Activated CD4-positive, CD25-positive, alpha-beta regulatory T cell (primary cell): ENCODE data around the gene LDLRAD4.

Source experiments
- DNase-seq, 4 experiments: peaks; one replicate each; lab custom pipeline; 2025; lab: John Stamatoyannopoulos, UW

Gene LDLRAD4

DNA sequence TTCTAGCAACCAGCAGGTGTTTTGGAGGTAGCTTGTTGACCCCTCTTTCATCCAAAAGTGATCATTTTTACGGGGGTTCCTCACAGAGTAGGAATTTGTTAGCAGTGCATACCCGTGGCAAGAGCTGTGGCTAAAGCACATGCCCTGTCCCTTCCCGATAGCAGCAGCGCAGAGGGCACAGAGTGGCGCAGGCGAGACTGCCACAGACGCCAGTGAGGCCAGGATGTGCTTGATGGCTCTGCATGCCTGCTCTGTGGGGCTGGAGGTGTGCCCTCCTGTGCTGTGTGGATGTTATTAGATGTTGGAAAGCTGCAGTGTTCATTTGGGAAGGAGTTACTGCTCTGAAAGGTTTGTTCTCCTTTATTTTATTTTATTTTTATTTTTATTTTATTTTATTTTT lies 354.2 kb downstream of the LDLRAD4 start:
- DNase-seq = no peak

DNA sequence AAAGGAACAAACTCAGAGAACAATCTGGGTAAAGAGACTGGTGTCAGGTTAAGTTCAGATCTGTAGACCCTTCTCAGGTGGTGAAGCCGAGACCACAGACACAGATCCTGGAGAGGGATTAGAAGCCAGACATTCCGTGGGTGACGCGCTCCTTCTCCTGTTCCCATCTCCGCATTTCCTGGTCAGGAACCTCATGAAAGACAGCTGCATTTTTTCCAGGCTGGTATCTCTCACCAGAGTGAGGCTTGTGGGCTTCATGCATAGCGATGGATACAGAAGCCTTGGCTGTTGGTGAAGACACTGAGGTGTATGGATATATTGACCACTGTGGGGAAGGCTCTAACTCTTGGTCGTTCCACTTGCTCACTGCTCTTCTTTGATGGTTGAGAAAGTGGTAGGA lies 355.2 kb downstream of the LDLRAD4 start:
- DNase-seq = no peak

DNA sequence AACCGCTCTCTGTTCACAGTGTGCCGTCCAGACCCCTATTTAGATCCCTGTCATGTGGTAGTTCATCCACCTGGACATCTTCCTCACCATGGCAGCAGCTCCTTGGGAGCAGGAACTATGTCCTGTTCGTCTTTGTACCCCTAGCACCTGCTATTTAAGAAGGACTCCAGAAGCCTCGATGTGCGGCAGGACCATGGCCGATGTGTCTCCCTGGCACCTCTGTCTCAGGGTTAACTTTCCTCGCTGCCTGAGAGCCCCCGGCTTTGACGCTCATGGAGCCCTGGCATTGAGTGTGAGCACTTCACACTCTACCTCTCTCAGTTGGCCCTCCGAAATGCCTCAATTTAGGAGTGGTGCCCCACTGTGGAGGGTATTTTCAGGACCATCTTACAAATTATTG lies 355.8 kb downstream of the LDLRAD4 start:
- no peak for DNase-seq

DNA sequence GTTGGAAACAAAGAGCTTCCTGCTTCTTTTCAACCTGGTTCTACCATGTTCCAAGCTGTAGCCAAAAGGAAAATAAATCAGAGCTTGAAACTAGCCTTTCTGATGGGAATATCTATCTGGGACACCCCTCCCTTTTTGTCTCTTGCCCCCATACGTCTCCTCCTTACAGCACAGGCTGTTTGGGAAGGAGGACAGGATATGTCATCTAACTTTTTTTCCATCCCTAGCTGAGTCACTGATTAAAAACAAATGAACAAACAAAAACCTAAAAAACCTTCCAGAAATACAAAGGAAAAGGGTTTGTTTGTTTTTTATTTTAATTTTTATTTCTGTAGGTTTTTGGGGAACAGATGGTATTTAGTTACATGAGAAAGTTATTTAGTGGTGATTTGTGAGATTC lies 356.2 kb downstream of the LDLRAD4 start:
- DNase-seq = no peak

DNA sequence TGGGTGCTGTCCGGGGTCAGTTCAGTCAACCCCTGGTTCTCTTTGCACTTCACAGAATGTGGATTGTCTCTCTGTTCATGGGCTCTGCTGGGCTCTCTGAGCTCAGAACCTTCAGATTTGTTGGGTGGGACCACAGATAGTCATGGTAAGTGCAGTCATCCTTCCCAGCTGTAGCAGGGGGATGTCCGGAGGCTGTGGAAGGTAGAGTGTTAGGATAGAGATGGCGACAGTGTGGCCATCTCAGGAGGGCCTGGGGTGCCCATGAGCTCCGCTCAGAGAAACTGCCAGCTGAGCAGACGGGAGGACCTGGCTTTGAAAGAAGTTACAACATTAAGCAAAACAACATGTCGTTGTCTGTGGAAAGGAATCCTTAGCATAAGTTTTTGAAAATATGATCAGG lies 358.0 kb downstream of the LDLRAD4 start:
- DNase-seq = no peak

DNA sequence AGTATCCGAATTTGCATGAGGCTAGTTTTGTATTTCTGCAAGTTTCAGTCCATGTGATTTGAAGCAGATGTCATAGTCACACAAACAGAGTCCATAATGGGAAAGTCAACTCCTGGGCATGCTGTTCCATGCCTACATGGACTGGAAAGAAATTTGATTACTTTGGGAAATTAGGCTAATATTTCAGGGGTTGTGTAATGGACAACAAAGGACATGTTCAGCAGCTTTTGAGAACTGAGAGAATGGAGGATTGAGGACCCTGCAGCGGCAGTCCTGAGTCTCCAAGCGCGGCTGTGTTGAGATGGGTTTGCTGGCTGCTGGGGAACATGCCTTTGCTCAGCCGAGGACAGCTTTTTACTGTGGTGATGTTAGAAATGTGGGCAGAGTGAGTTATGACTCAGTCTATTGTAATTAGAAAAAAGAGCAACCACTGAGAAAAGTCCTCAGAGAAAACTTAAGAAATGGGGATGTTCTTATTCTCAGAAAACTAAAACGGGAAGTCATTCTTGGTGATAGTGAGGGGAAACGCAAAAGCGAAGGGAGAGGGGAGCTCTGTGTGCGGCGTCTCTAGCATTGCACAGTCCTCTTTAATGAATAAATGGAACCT lies 358.6 kb downstream of the LDLRAD4 start:
- no peak for DNase-seq

DNA sequence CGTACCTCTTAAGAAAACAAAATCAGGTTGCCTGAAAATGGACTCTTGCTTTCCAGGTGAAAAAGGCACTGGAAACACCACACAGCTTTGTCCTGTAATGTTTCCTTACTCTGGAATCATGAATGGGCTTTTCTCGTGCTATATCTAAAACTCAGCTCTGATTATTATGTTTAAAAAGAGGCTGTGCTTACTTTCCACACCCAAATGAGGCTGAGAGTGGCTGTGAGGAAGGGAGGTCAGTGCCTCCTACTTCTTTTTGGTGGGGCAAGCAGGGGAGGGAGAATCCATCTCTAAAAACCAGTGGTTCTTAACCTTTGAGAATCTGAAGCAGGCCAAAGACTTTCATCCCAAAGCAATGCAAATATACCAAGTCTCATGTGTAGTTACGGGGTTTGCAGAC lies 359.2 kb downstream of the LDLRAD4 start:
- no peak for DNase-seq

DNA sequence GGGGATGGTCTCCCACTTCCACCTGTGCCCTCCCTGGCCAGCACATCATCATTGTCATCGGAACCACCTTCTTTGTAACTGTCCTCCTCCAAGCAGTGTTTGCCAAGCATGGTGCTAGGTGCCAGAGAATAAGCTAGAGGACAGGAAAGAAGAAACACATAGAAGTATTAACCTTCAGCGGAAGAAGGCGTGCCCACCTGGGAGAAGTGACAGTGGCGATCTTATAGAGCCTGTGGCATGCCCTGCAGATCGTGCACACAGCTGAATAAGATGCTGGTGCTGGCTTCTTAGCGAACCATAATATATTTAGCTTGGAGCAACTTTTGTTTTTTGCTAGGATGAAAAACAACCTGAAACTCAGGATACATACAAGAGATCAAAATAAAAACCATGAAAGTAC lies 359.8 kb downstream of the LDLRAD4 start:
- DNase-seq = no peak

DNA sequence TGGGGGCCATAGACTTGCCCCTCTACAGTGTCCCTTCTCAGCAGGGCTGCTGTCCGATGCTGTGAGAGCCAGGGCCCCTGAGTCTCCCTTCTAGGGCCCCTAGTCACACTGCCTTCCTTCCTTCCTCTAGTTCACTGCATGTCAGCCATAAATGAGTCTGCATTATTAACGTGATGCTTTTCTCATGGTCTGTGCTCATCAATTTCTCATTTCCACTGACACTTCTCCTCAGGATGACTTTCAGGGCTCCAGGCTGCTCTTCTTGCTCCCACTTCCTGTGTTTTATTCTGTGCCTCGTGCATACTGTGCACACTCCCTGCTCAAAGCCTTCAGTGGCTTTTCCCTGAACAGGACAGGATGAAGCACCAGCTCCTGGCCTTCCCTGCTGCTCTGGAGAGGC lies 361.3 kb downstream of the LDLRAD4 start:
- DNase-seq = no peak

DNA sequence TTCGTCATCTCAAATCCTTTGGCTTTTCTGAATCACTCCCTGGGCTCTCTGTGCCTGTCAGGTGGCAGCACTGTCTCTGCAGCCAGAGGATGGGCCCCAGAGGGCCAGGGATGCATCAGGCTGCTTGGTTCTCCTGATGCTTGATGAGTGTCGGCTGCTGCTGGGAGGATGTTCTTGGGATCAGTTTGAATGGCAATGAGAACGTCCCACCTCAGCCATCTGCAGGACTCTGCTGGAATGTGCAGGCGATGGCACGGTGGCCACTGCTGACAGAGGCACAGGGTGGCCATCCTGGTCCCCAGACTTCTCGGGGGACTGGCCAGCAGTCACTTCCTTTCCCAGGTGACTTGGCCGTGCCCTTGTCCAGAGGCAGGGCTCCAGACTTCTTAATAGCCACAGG lies 361.8 kb downstream of the LDLRAD4 start:
- DNase-seq = no peak

DNA sequence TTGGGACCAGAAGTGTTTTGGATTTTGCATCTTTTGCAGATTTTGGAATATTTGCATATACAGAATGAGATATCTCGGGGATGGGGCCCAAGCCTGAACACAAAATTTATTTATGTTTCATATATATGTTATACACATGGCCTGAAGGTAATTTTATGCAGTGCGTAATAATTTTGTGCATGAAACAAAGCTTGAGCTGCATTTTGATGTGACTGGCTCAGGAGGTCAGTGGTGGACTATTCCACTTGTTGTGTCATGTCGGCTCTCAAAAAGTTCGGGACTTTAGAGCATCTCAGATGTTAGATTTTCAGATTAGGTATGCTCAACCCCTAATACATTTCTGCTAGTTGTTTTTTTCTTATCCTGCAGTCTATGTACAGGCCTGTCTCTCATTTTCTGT lies 362.4 kb downstream of the LDLRAD4 start:
- DNase-seq = no peak

DNA sequence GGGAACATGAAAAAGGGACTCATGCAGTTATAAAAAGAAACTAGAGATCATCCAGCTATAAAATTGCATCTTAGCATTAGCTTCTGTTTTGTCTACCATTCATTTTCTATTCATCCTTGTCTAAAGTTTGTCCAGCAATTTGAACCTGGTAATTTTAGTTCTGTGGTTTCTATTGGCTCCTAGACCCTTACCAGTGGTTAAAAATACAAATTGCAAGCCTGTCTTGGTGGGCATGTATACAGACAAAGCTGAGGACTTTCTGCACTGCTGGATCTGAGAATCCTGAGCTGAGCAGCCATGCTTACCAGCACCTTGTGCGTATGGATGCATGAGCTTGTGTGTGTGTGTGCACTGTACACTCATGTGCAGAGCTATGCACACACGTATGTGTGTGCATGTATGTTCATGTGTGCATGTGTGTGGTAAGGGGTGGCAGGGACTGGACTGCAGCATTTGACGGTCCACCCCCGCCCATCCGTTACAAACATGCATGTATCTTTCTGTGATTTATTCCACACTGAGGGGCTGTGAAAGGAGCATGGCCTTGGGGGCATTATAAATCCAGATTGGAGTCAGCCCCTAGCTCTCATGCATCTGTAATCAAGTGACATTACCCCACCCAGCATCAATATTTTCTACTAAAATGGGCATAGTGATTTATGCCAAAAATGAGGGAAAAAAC lies 363.1 kb downstream of the LDLRAD4 start:
- no peak for DNase-seq

DNA sequence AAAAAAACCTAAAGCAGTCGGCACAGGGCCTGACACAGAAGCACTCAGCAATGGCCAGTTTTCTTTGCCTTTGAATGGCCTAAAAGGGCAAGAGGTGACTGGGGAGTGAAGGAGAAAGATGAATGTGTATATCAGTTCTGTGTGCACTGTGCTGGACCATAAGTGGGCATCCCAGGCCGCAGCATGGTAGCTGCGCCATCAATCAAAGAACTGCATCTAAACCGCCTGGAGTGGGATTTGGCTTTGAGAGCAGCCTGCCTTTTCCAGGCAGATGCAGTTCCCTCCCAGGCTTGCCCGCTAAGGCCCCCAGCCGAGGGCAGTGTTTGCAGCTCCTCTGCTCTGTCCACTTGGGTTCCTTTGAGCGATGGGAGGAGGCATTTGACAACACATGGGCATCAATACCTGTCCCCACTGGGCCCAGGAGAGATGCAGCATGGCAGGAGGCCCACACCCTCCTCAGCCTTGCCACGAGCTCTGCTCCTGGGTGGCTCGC lies 363.7 kb downstream of the LDLRAD4 start:
- no peak for DNase-seq

DNA sequence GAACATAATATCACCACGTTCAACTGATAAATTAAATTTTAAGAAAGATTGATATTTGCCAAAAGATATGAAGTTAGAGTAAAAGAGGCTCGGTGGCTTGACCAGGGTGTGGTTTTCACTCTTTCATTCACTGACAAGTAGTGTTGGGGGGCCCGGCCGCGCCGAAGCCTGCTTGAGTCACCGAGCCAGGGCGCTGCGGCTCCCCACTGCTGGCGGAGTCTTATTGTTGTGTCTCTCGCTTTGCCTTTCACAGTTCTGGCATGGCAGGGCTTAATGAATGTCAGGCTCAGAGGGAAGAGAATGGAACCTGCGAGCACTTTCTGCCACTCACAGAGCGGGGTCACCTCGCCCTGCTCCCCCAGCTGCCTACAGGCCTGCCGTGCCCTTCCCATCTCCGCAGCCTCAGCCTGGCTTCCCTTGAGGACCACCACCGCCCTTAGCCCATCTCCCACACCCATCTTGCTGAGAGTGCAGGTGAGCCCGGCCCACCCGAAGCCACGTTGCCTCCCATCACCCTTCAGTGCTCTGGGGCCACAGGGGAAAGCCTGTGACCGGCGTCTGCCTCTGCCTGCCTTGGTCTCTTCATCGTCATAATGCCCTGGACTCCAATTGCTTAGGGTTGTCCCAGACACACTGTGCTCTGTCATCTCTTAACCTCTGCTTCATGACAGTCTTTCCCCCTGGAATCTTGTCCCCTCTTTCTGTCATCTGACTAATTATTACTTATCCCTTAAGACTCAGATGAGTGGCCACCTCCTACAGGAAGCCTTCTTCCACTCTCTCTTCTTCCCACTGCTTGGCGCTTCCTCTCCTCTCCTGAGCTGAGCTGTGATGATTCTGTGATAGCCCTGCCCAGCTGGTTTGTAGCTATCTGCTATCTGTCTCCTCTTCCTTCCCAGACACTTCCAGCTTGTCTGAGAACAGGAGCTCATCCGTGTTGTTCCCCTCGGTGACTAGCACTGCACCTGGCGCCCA lies 365.3 kb downstream of the LDLRAD4 start:
- no peak for DNase-seq

DNA sequence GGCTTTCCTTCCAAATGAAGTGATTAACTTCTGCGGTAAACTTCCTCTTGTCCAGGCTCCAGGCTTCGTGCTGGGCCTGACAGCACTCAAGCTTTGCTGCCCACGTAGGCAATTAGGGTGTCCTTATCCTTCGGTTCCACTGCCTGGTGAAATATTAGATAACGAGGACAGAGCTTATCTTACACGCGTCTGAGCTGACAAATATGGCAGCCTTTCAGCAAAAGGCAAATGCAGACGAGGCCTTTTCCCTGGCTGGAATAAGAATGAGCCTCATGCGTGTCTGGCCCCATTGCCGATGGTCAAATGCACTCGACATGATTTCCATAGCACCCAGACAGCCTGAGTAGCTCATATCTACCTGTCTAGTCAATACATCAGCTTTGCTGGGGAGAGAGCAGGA lies 366.3 kb downstream of the LDLRAD4 start:
- no peak for DNase-seq

DNA sequence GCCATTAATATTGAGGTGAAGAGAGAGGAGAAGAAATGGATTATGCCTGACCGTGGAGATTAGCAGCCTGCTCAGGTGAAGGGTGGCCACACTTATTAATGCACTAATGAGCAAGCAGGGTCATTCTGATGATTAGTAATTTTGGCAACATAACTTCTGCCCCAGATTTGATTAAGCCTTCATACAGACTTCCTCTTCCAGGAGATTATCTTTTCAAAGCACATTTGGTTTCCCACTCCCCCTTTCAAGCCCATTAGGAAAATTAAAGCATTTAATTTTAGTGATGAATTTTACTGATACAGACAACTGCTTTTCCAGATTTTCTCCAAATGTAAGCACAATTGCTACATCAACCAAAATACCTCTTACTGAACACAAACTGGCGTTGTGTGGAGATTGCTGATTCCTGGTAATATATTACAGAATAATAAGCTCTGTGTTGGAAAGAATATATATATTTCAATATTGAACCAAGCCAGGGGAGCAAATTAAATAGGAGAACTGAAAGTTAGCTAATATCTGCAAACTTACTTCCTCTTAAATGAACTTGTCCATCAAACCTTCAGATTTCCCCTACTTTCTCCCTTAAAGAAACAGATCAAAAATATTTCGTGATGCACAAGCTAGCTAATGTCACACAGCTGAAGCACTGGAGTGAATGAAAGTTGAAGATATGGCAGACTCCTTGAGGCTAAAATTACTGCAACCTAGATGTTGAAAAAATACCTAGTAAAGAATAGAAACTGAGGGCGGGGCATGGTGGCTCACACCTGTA lies 367.0 kb downstream of the LDLRAD4 start:
- no peak for DNase-seq

DNA sequence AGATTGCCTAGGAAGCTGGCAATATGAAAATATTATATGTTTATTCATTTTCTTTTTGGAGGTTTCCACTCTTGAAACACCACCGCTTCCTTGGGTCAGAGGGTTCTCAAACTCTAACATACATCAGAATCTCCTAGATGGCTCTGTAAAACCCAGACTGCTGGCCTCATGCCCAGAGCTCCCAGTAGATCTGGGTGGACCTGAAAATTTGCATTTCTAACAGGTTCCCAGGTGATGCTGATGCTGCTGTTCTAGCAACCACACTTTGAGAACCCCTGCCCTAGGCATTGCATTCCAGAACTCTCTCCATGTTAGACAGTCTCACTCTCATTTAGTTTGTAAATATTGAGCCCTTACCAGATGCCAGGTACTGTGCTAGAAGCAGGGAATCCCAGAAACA lies 368.4 kb downstream of the LDLRAD4 start:
- DNase-seq = no peak

DNA sequence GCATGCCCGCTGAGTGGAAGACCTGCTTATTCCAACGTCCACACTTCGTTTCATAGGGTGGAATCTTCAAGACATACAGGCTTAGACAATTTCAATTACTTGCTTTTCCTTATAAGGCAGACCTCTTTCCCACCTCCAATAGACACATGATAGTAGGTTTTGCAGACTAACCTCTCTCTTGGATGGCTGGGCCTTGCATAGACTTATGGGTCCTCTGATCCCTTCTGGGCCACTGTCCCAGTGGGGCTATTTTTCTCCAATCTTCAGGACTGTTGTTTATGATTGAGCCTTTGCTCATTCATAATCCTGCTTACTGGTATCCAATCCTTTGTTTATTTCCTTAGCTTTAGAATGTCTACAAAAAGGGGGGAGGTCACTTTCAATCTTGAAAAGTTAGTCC lies 368.9 kb downstream of the LDLRAD4 start:
- DNase-seq = no peak

DNA sequence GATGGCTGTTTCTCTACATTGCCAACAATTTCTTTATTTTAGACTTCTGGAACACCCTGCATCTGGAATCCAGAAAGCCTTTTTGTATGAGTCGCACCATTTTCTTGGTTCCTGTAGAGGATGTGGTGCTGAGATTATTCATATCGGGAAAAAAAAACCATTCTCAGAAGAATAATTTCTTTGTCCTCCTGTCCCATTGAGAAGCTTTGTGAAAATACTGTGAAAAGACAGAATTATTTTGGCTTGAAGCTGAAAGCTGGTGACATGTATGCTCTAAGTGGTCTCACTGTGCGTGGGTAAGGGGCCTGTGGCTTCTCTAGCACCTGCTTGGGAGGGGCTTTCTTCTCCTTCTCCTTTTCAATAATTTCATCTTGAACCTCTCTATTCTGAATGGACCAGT lies 369.4 kb downstream of the LDLRAD4 start:
- no peak for DNase-seq

DNA sequence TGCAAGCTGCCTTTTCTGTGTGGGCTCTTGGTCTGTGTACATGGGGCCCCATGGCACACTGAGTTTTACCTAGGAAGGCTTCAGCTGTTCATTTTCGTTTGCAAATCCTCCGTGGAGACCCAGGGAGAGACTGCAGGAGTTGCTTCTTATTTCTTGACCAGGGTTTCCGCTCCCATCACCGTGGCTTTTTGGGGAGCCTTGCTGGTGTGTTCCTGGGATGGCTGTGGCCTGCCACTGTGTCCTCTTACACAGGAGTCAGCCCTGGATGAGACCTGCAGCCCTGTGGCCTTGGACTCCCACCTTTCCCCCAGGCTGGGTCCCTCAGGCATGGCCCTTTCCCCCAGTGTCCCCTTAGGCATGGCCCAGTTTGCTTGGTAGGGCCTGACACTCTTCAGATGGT lies 370.8 kb downstream of the LDLRAD4 start:
- DNase-seq = no peak

DNA sequence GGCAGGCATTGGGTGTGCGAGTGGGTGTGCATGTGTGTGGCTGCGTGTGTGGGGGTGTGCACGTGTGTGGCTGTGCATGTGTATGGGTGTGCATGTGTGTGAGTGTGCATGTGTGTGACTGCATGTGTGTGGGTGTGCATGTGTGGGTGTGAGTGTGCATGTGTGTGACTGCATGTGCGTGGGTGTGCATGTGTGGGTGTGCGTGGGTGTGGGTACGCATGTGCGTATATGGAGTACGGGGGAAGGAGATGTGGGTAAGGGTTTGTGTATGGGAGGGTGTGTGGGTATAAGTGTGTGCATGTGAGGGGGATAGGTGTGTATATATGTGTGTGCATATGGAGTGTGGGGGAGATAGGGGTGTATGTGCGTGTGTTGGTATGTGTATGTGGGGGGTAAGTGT lies 371.4 kb downstream of the LDLRAD4 start:
- no peak for DNase-seq

DNA sequence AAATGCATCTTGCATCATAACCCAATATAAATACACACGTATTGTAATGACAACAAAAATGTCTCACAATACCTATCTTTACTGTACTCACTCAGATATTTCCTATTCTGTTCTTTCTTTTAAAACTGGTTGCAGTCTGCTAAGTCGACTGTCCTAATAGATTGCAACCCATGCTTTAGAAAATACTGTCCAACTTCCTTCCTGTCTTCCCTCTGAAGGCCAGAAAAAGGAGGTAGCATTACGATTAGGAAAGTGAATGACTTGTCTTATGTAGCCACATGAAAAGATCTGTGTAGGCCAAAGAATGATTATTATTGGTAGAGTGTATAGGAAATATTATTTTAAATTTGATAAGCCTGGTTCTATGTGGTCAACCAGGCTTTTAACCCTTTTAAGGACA lies 373.7 kb downstream of the LDLRAD4 start:
- DNase-seq = no peak
